ENCODE results near the gene PDE4D. TPM values are rescaled to one million over a fixed set of nuclear protein-coding genes. Genes with fewer than 3 reads are reported as not detected.

The PDE4D gene
- total RNA-seq, 1 donor from 2014 or later = 13.2 TPM

GRCh38 chr5:59838067-59838466, 55.5 kb downstream of the PDE4D start:
- Mint-ChIP-seq H3K9me3 (ENCODE audit: unreplicated experiment) (peaks cover 3% of the 10 kb centered on the region), H3K27me3 (ENCODE audit: unreplicated experiment) (peaks cover 1% of the 10 kb centered on the region), H3K4me1 (ENCODE audit: low read depth, unreplicated experiment) (peaks cover 19% of the 10 kb centered on the region), H3K27ac (ENCODE audit: unreplicated experiment) (no peak overlapping the region), H3K36me3 (ENCODE audit: unreplicated experiment) (no peaks in the 10 kb centered on the region), H3K4me3 (ENCODE audit: unreplicated experiment) (no peak overlapping the region)
- DNase-seq = no peak
- TF ChIP-seq, protein P1, sequence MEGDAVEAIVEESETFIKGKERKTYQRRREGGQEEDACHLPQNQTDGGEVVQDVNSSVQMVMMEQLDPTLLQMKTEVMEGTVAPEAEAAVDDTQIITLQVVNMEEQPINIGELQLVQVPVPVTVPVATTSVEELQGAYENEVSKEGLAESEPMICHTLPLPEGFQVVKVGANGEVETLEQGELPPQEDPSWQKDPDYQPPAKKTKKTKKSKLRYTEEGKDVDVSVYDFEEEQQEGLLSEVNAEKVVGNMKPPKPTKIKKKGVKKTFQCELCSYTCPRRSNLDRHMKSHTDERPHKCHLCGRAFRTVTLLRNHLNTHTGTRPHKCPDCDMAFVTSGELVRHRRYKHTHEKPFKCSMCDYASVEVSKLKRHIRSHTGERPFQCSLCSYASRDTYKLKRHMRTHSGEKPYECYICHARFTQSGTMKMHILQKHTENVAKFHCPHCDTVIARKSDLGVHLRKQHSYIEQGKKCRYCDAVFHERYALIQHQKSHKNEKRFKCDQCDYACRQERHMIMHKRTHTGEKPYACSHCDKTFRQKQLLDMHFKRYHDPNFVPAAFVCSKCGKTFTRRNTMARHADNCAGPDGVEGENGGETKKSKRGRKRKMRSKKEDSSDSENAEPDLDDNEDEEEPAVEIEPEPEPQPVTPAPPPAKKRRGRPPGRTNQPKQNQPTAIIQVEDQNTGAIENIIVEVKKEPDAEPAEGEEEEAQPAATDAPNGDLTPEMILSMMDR (IDR thresholded peaks at IDR 0.05; ENCODE audit: partially characterized antibody, unreplicated experiment) = no peak

DNA sequence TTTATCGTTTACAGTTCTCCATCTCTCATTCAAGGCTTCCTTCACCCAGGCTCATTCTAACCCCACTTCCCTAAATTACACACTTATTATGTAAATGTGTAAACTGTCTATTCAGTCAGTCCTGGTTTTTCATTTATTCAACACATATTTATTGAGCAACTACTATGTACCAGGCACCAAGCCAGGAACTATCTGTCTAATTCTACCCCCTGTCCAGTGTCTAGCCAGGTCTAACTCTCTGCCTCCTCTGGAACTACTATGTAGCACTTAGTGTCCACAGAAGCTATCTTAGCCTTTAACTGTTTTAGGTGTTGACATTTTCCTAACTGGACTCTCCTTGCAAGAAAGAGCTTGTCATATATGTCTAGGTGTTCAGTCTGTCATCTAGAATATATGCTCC, 56.5 kb downstream of the PDE4D start:
- Mint-ChIP-seq H3K27ac (ENCODE audit: unreplicated experiment) (no peak overlapping the region), H3K36me3 (ENCODE audit: unreplicated experiment) (no peaks in the 10 kb centered on the region), H3K27me3 (ENCODE audit: unreplicated experiment) (peaks cover 6% of the 10 kb centered on the region), H3K9me3 (ENCODE audit: unreplicated experiment) (peaks cover 7% of the 10 kb centered on the region), H3K4me3 (ENCODE audit: unreplicated experiment) (no peak overlapping the region), H3K4me1 (ENCODE audit: low read depth, unreplicated experiment) (peaks cover 28% of the 10 kb centered on the region)
- TF ChIP-seq, protein P1 (IDR thresholded peaks at IDR 0.05; ENCODE audit: partially characterized antibody, unreplicated experiment) = no peak
- no peak for DNase-seq

DNA sequence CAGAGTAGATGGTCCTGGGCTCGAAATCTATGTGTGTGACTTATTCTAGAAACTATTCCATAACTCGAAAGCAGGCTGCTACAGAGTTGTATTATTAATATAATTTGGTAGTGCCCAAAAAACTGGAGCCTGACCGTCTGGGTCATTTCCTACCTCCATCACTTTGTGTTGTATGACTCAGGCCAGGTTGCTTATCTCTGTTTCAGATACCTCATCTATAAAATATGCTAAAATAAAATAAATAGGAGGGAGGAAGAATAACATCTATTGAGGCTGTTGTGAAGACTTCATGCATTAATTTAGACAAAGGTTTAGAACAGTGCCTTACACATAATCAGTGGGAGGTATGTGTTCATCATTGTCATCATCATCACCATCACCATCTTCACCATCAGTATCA, 57.7 kb downstream of the PDE4D start:
- no peak overlapping the region for H3K4me3 Mint-ChIP-seq (ENCODE audit: unreplicated experiment)
- H3K36me3 Mint-ChIP-seq (ENCODE audit: unreplicated experiment) = no peaks in the 10 kb centered on the region
- H3K4me1 Mint-ChIP-seq (ENCODE audit: low read depth, unreplicated experiment) = peaks cover 38% of the 10 kb centered on the region
- DNase-seq = no peak
- TF ChIP-seq, protein P1 (IDR thresholded peaks at IDR 0.05; ENCODE audit: partially characterized antibody, unreplicated experiment) = no peak
- H3K27ac Mint-ChIP-seq (ENCODE audit: unreplicated experiment) = no peak overlapping the region
- peaks cover 6% of the 10 kb centered on the region for H3K27me3 Mint-ChIP-seq (ENCODE audit: unreplicated experiment)
- H3K9me3 Mint-ChIP-seq (ENCODE audit: unreplicated experiment) = peaks cover 6% of the 10 kb centered on the region

DNA sequence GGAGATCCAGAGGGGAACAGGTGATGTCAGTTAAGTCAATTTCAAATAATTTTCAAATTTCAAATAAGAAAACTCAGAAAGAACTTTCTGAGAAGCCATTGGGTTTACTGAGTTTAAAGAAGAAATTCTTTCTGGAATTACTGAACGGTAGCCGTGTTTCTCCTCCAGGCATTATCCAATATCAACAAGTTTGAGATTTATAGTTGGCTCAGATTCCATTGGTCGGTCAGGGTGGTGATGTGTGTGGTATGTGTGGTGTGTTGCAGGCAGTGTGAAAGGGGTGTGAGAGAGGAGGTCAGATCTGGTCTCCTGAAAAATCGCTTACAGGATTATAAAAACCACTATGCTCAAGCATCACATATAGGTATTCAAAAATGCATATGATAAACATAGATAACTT, 60.1 kb downstream of the PDE4D start:
- Mint-ChIP-seq H3K27ac (ENCODE audit: unreplicated experiment) (peak overlapping the region; percentile 84), H3K4me1 (ENCODE audit: low read depth, unreplicated experiment) (peaks cover 38% of the 10 kb centered on the region), H3K4me3 (ENCODE audit: unreplicated experiment) (no peak overlapping the region), H3K36me3 (ENCODE audit: unreplicated experiment) (no peaks in the 10 kb centered on the region), H3K27me3 (ENCODE audit: unreplicated experiment) (peaks cover 6% of the 10 kb centered on the region), H3K9me3 (ENCODE audit: unreplicated experiment) (peaks cover 6% of the 10 kb centered on the region)
- TF ChIP-seq, protein P1 (IDR thresholded peaks at IDR 0.05; ENCODE audit: partially characterized antibody, unreplicated experiment) = no peak
- DNase-seq = no peak

GRCh38 chr5:59832577-59833301, 60.8 kb downstream of the PDE4D start:
- Mint-ChIP-seq H3K4me1 (ENCODE audit: low read depth, unreplicated experiment) (peaks cover 38% of the 10 kb centered on the region), H3K27me3 (ENCODE audit: unreplicated experiment) (peaks cover 6% of the 10 kb centered on the region), H3K27ac (ENCODE audit: unreplicated experiment) (peak overlapping the region; percentile 84), H3K4me3 (ENCODE audit: unreplicated experiment) (peak overlapping the region; percentile 59), H3K9me3 (ENCODE audit: unreplicated experiment) (peaks cover 6% of the 10 kb centered on the region), H3K36me3 (ENCODE audit: unreplicated experiment) (no peaks in the 10 kb centered on the region)
- TF ChIP-seq, protein P1 (IDR thresholded peaks at IDR 0.05; ENCODE audit: partially characterized antibody, unreplicated experiment) = no peak
- DNase-seq = no peak
